ENCODE results near the gene IPO13.

IPO13 gene

DNA sequence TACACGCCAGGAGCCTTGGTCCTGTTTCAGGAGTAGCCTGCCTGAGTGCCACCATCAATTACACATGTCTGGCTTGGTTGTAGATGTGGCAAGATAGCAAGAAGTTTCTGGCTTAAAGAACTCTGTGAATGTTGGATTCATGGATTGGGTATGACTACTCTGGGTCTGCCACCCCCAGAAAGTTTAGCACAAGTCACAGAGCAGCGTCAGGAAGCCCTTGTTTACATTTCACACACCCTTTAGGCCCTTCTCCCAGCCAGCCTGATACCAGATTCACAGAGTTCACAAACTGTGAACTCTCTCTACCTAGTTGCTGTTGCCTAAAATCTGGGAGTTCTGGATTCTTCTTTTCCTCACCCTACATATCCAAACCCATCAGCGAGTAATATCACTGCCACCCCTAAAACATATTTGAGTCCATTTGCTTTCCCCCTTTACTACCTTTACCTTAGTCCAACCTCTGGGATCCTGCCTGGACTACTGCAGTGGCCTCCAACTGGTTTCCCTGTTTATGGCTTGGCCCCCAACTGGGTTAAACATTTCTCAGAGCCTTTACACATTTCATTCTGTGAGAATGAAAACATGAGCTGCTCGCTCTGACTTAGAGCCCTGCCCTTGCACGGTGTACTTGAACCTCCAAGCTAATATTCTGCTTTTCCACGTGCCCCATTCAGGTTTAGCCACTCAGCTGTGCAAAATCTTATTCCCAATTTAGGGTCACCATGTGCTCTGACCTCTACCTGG, 40.6 kb downstream of the IPO13 start:
- H3K27ac Mint-ChIP-seq = no peak overlapping the region

GRCh38 chr1:43990271-43991199, 43.8 kb downstream of the IPO13 start:
- no peak for DNase-seq (ENCODE audit: low spot score)
- Mint-ChIP-seq H3K4me1 (ENCODE audit: low read depth) (peaks cover 16% of the 10 kb centered on the region), H3K27me3 (ENCODE audit: low read depth) (no peaks in the 10 kb centered on the region), H3K36me3 (ENCODE audit: low read depth) (no peaks in the 10 kb centered on the region), H3K27ac (no peak overlapping the region), H3K9me3 (no peaks in the 10 kb centered on the region), H3K4me3 (peak overlapping the region; percentile 94)

More for the DNA sequence above, 40.6 kb downstream of the IPO13 start:
- H3K4me1 Mint-ChIP-seq (ENCODE audit: low read depth) = peaks cover 11% of the 10 kb centered on the region
- H3K27me3 Mint-ChIP-seq (ENCODE audit: low read depth) = no peaks in the 10 kb centered on the region
- DNase-seq (ENCODE audit: low spot score) = no peak
- H3K9me3 Mint-ChIP-seq = no peaks in the 10 kb centered on the region
- H3K36me3 Mint-ChIP-seq (ENCODE audit: low read depth) = peaks cover 3% of the 10 kb centered on the region
- H3K4me3 Mint-ChIP-seq = no peak overlapping the region

DNA sequence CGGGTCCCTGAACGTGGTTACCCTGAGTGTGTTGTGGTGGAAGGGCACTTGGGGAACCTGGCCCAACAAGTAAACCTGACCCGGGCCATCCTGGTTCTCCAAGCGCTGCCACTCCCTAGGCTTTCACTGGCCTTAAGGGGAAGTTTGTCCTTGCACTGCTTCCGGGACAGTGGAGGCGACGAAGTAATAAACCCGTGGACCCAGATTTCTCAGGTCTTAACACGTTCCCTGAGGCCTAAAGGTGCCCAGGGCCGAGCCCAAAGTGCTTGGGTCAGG, 44.4 kb downstream of the IPO13 start:
- Mint-ChIP-seq H3K27me3 (ENCODE audit: low read depth) (no peaks in the 10 kb centered on the region), H3K9me3 (no peaks in the 10 kb centered on the region), H3K4me1 (ENCODE audit: low read depth) (peaks cover 16% of the 10 kb centered on the region), H3K4me3 (peak overlapping the region; percentile 94), H3K36me3 (ENCODE audit: low read depth) (no peaks in the 10 kb centered on the region), H3K27ac (no peak overlapping the region)
- no peak for DNase-seq (ENCODE audit: low spot score)

GRCh38 chr1:43991476-43992231, 44.9 kb downstream of the IPO13 start, which contains the start of gene CCDC24:
Gene CCDC24, plus strand, starts transcription at chr1:43991599. Its CDS starts 280 bp downstream, at chr1:43991879.
- DNase-seq (ENCODE audit: low spot score) = peak; percentile 76
- Mint-ChIP-seq H3K4me1 (ENCODE audit: low read depth) (peaks cover 16% of the 10 kb centered on the region), H3K4me3 (peak within 1 kb of the TSS; percentile 94), H3K9me3 (no peaks in the 10 kb centered on the region), H3K27me3 (ENCODE audit: low read depth) (no peaks in the 10 kb centered on the region), H3K27ac (peak within 1 kb of the TSS; percentile 75), H3K36me3 (ENCODE audit: low read depth) (no peaks in the 10 kb centered on the region)

DNA sequence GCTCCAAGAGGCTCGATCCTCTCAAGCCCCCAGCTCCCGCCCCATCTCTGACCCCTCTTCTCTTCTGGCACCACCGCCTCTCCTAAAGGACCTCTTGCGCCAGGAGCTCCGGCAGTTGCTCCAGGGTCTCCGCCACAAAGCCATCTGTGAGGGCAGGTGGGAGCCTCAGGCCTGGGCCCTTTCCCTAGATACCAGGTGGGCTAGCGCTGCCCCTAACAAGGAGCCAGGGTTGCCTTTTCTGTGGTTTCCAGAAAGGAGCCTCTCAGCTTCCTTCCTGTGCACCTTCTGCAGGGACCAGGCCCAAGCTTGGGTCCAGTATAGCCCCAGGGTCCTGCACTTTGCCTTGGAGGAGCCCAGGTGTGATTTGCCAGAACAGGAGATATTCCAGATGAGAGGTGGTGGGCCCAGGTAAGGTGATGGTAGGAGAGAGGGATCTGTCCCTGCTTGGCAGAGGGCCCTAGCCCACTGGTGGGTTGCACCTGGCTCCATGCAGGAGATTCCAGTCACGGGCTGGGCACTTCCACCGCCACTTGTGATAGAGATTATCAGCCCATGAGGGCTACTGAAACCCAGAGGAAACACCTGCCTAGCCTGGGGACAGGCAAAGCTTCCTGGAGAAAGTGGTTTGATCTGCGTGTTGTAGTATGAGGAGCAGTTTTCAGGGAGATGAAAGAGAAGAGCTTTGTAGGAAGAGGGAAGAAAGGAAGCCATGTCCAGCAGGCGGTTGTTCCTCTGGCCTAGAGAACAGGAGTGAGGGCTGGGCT, 45.7 kb downstream of the IPO13 start:
- H3K36me3 Mint-ChIP-seq (ENCODE audit: low read depth) = no peaks in the 10 kb centered on the region
- peak overlapping the region; percentile 75 for H3K27ac Mint-ChIP-seq
- DNase-seq (ENCODE audit: low spot score) = no peak
- H3K4me1 Mint-ChIP-seq (ENCODE audit: low read depth) = peaks cover 16% of the 10 kb centered on the region
- no peaks in the 10 kb centered on the region for H3K9me3 Mint-ChIP-seq
- H3K4me3 Mint-ChIP-seq = peak overlapping the region; percentile 94
- H3K27me3 Mint-ChIP-seq (ENCODE audit: low read depth) = no peaks in the 10 kb centered on the region

GRCh38 chr1:43993206-43993914, 46.6 kb downstream of the IPO13 start:
- Mint-ChIP-seq H3K9me3 (no peaks in the 10 kb centered on the region), H3K36me3 (ENCODE audit: low read depth) (no peaks in the 10 kb centered on the region), H3K27me3 (ENCODE audit: low read depth) (no peaks in the 10 kb centered on the region), H3K4me1 (ENCODE audit: low read depth) (peaks cover 16% of the 10 kb centered on the region), H3K27ac (no peak overlapping the region), H3K4me3 (no peak overlapping the region)
- DNase-seq (ENCODE audit: low spot score) = no peak

GRCh38 chr1:43994071-43994470, 47.3 kb downstream of the IPO13 start:
- no peak overlapping the region for H3K4me3 Mint-ChIP-seq
- H3K36me3 Mint-ChIP-seq (ENCODE audit: low read depth) = no peaks in the 10 kb centered on the region
- H3K27ac Mint-ChIP-seq = no peak overlapping the region
- DNase-seq (ENCODE audit: low spot score) = no peak
- no peaks in the 10 kb centered on the region for H3K27me3 Mint-ChIP-seq (ENCODE audit: low read depth)
- no peaks in the 10 kb centered on the region for H3K9me3 Mint-ChIP-seq
- H3K4me1 Mint-ChIP-seq (ENCODE audit: low read depth) = peaks cover 16% of the 10 kb centered on the region

- Mint-ChIP-seq H3K9me3 (no peaks in the 10 kb centered on the region), H3K36me3 (ENCODE audit: low read depth) (no peaks in the 10 kb centered on the region), H3K4me1 (ENCODE audit: low read depth) (peaks cover 16% of the 10 kb centered on the region), H3K27me3 (ENCODE audit: low read depth) (no peaks in the 10 kb centered on the region), H3K27ac (no peak overlapping the region), H3K4me3 (no peak overlapping the region)
- DNase-seq (ENCODE audit: low spot score) = no peak
Observed at GRCh38 chr1:43994794-43995790, 48.3 kb downstream of the IPO13 start.

- Mint-ChIP-seq H3K9me3 (no peaks in the 10 kb centered on the region), H3K27me3 (ENCODE audit: low read depth) (no peaks in the 10 kb centered on the region), H3K4me3 (no peak overlapping the region), H3K27ac (no peak overlapping the region), H3K36me3 (ENCODE audit: low read depth) (no peaks in the 10 kb centered on the region), H3K4me1 (ENCODE audit: low read depth) (peaks cover 12% of the 10 kb centered on the region)
- no peak for DNase-seq (ENCODE audit: low spot score)
Observed at GRCh38 chr1:43995984-43996732, 49.4 kb downstream of the IPO13 start.

GRCh38 chr1:43996733-43997115, 50.0 kb downstream of the IPO13 start:
- Mint-ChIP-seq H3K4me1 (ENCODE audit: low read depth) (peaks cover 11% of the 10 kb centered on the region), H3K27ac (no peak overlapping the region), H3K27me3 (ENCODE audit: low read depth) (no peaks in the 10 kb centered on the region), H3K4me3 (no peak overlapping the region), H3K36me3 (ENCODE audit: low read depth) (no peaks in the 10 kb centered on the region), H3K9me3 (no peaks in the 10 kb centered on the region)
- DNase-seq (ENCODE audit: low spot score) = no peak

DNA sequence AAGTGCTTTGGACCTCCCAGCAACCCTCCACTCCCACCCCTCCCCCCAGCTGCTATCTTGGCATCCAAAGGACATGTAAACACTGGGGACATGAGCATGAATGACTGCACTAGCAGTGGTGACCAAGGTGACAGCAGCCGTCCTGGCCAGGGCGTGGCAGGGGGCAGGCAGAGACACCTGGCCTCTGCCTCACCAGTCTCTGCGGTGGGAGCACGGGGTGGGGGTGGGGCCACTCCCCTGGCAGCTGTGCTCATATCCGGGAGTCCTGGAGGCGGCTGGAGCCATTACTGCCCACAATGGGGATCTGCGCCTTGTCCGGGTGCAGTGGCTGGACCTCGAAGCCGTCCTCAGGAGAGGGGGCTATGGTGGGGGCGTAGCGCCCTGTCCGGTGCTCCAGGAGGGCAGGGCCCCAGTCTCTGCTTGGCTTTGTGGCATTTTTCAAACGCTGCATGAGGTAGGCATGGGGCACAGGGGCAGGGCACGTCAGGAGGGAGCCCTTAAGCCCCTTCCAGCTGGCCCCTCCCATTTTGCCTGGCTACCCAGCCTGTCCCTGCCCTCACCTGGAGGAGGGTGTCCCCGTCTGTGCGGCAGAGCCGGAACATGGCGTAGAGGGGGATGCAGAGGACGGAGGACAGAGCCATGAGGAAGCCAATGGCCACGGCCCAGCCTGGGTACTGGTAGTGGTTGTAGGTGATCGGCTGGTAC, 50.7 kb downstream of the IPO13 start:
- DNase-seq (ENCODE audit: low spot score) = no peak
- Mint-ChIP-seq H3K27ac (no peak overlapping the region), H3K4me3 (no peak overlapping the region), H3K36me3 (ENCODE audit: low read depth) (no peaks in the 10 kb centered on the region), H3K4me1 (ENCODE audit: low read depth) (peaks cover 5% of the 10 kb centered on the region), H3K27me3 (ENCODE audit: low read depth) (no peaks in the 10 kb centered on the region), H3K9me3 (no peaks in the 10 kb centered on the region)

Data from T-helper 2 cell treated with Interferon-gamma antibody and Interleukin-4, amounts not matched to agents 5 μg/mL and 100 μg/mL, for 36 hours (primary cell).